Hepatocyte (in vitro differentiated cells): Measurements from ENCODE around the gene RYR3. TPM values are rescaled to one million over a fixed set of nuclear protein-coding genes. Genes with fewer than 3 reads are reported as not detected.

Source experiments
- DNase-seq: peaks from one replicate; pipeline ENCODE4 v3.0.0-alpha.2; 2016; ENCODE audit warnings: low spot score
- H2AFZ ChIP-seq: fragments of 200-600 bp; sonication (generic); 2 replicates; pipeline ENCODE4 v1.6.0; 2016; ENCODE audit warnings: antibody characterized with exemption, mild to moderate bottlenecking
- H3K27ac ChIP-seq: fragments of 200-600 bp; sonication (generic); 2 replicates; pipeline ENCODE4 v1.5.1; 2016; ENCODE audit warnings: mild to moderate bottlenecking
- H3K27me3 ChIP-seq: fragments of 200-600 bp; sonication (generic); 2 replicates; pipeline ENCODE4 v1.6.1; 2016
- H3K36me3 ChIP-seq: fragments of 200-600 bp; sonication (generic); replicated peaks from 2 replicates; pipeline ENCODE4 v1.5.1; 2016; ENCODE audit warnings: low read depth; ENCODE audit not compliant: insufficient read depth
- H3K4me1 ChIP-seq: fragments of 200-600 bp; sonication (generic); 2 replicates; pipeline ENCODE4 v1.5.1; 2016; ENCODE audit warnings: mild to moderate bottlenecking, moderate library complexity; ENCODE audit not compliant: insufficient read depth
- H3K4me2 ChIP-seq: fragments of 200-600 bp; sonication (generic); 2 replicates; pipeline ENCODE4 v1.6.0; 2016
- H3K4me3 ChIP-seq: fragments of 200-600 bp; sonication (generic); 2 replicates; pipeline ENCODE4 v1.5.1; 2016; ENCODE audit warnings: mild to moderate bottlenecking
- H3K79me2 ChIP-seq: fragments of 200-600 bp; sonication (generic); 2 replicates; pipeline ENCODE4 v1.6.0; 2017; ENCODE audit warnings: mild to moderate bottlenecking
- H3K9me2 ChIP-seq: fragments of 200-600 bp; sonication (generic); replicated peaks from 2 replicates; pipeline ENCODE4 v1.6.0; 2017; ENCODE audit warnings: mild to moderate bottlenecking; ENCODE audit not compliant: insufficient read depth
- H3K9me3 ChIP-seq: fragments of 200-600 bp; sonication (generic); 2 replicates; pipeline ENCODE4 v1.5.1; 2016; ENCODE audit warnings: low read depth, mild to moderate bottlenecking
- H4K20me1 ChIP-seq: fragments of 200-600 bp; sonication (generic); 2 replicates; pipeline ENCODE4 v1.6.0; 2016; ENCODE audit warnings: mild to moderate bottlenecking; ENCODE audit not compliant: insufficient read depth, poor library complexity, severe bottlenecking
- CTCF ChIP-seq: fragments of 200-600 bp; sonication (generic); IDR thresholded peaks from 2 replicates; pipeline ENCODE4 v1.5.1; 2016; ENCODE audit warnings: antibody characterized with exemption, mild to moderate bottlenecking; ENCODE audit not compliant: poor library complexity
- EZH2 ChIP-seq: fragments of 200-600 bp; sonication (generic); IDR thresholded peaks from 2 replicates; pipeline ENCODE4 v1.6.1; 2016; ENCODE audit warnings: antibody characterized with exemption, mild to moderate bottlenecking, borderline replicate concordance
- EZH2phosphoT487 ChIP-seq: fragments of 200-600 bp; sonication (generic); IDR thresholded peaks from one replicate; pipeline ENCODE4 v1.6.1; 2018; ENCODE audit warnings: antibody characterized with exemption, mild to moderate bottlenecking, low read depth, moderate library complexity; ENCODE audit not compliant: unreplicated experiment, severe bottlenecking
- WGBS: methylation state at CpG from one replicate; pipeline ENCODE4 v1.1.6; 2016; ENCODE audit warnings: low lambda C conversion rate; ENCODE audit errors: missing lambda C conversion rate; 5-methylcytosine and 5-hydroxymethylcytosine counted together
- polyA plus RNA-seq: library from polyadenylated mRNA; unstranded; fragments of >200 nt; fragmentation: Nextera tagmentation; extraction: Ambion mirVana; gene quantifications from 2 replicates; pipeline ENCODE4 v1.2.1, GENCODE V29; 2016
- total RNA-seq: library from RNA; depleted of rRNA; stranded (reverse); fragments of >200 nt; gene quantifications from 2 replicates; pipeline ENCODE4 v1.2.3, GENCODE V29; 2014

RYR3 gene
- total and polyA plus RNA-seq, 2 experiments from 2014 or later, result 0.36 to 0.37 TPM

- 89% methylated on average over 2 of the region's 2 CpGs for WGBS
- Histone ChIP-seq H3K4me3 (no peak overlapping the region), H4K20me1 (no peaks in the 10 kb centered on the region), H3K9me3 (no peaks in the 10 kb centered on the region), H3K36me3 (no peaks in the 10 kb centered on the region), H2AFZ (no peak overlapping the region), H3K79me2 (no peaks in the 10 kb centered on the region), H3K27ac (no peak overlapping the region), H3K9me2 (no peaks in the 10 kb centered on the region), H3K27me3 (no peaks in the 10 kb centered on the region), H3K4me2 (no peak overlapping the region), H3K4me1 (no peaks in the 10 kb centered on the region)
- DNase-seq, result no peak
- TF ChIP-seq EZH2phosphoT487, result no peak
- no peak for TF ChIP-seq CTCF
- no peak for TF ChIP-seq EZH2
These were observed 27.2 kb upstream of the RYR3 start for GRCh38 chr15:33283576-33283975.

- no peaks in the 10 kb centered on the region for H3K36me3 ChIP-seq
- TF ChIP-seq EZH2 (no peak), CTCF (no peak), EZH2phosphoT487 (no peak)
- no peak overlapping the region for H3K27ac ChIP-seq
- H3K4me2 ChIP-seq, result no peak overlapping the region
- no peak for DNase-seq
- H4K20me1 ChIP-seq, result no peaks in the 10 kb centered on the region
- no peak overlapping the region for H3K4me3 ChIP-seq
- no peaks in the 10 kb centered on the region for H3K9me3 ChIP-seq
- H2AFZ ChIP-seq, result no peak overlapping the region
- 82% methylated on average over 1 of the region's 1 CpG for WGBS
- no peaks in the 10 kb centered on the region for H3K27me3 ChIP-seq
- no peaks in the 10 kb centered on the region for H3K9me2 ChIP-seq
- no peaks in the 10 kb centered on the region for H3K4me1 ChIP-seq
- H3K79me2 ChIP-seq, result no peaks in the 10 kb centered on the region
These were observed 26.4 kb upstream of the RYR3 start for GRCh38 chr15:33284336-33284735.

GRCh38 chr15:33292717-33293307 is 18.0 kb upstream of the RYR3 start:
- peak; percentile 78 for DNase-seq
- no peaks in the 10 kb centered on the region for H3K4me1 ChIP-seq
- 36% methylated on average over 7 of the region's 7 CpGs for WGBS
- no peaks in the 10 kb centered on the region for H3K36me3 ChIP-seq
- H3K79me2 ChIP-seq, result no peaks in the 10 kb centered on the region
- H3K27ac ChIP-seq, result no peak overlapping the region
- H4K20me1 ChIP-seq, result no peaks in the 10 kb centered on the region
- H3K9me2 ChIP-seq, result no peaks in the 10 kb centered on the region
- no peak for TF ChIP-seq EZH2
- TF ChIP-seq CTCF, result peak; percentile 92
- H3K27me3 ChIP-seq, result no peaks in the 10 kb centered on the region
- H3K4me3 ChIP-seq, result no peak overlapping the region
- no peaks in the 10 kb centered on the region for H3K9me3 ChIP-seq
- no peak overlapping the region for H2AFZ ChIP-seq
- no peak overlapping the region for H3K4me2 ChIP-seq
